Measurements from ENCODE around the gene MEF2A.

The MEF2A gene

GRCh38 chr15:99586121-99586520, 20.3 kb downstream of the MEF2A start:
- Histone ChIP-seq H3K9me3 (ENCODE audit: insufficient read depth, low read length, severe bottlenecking) (peaks cover 15% of the 10 kb centered on the region), H3K4me2 (ENCODE audit: insufficient read depth, low read length) (no peak overlapping the region), H3K4me1 (ENCODE audit: insufficient read depth, low read length) (peaks cover 21% of the 10 kb centered on the region), H4K20me1 (ENCODE audit: insufficient read depth, low read length) (peaks cover 2% of the 10 kb centered on the region; the same call in 1 of the 2 replicates), H3K4me3 (ENCODE audit: low read depth in 1 of 2, low read length in 2 of 2) (no peak overlapping the region), H3K36me3 (ENCODE audit: insufficient read depth, low read length) (peaks cover 9% of the 10 kb centered on the region; the same call in 1 of the 2 replicates), H3K9ac (ENCODE audit: low read depth, low read length) (no peak overlapping the region), H3K27me3 (ENCODE audit: insufficient read depth, low read length, poor library complexity) (no peaks in the 10 kb centered on the region), H2AFZ (ENCODE audit: low read depth, low read length) (no peak overlapping the region), H3K27ac (ENCODE audit: low read length) (no peak overlapping the region), H3K79me2 (ENCODE audit: insufficient read depth, low read length) (peaks cover 98% of the 10 kb centered on the region)
- ATAC-seq (ENCODE audit: insufficient read depth, low read depth) (no peak), DNase-seq (no peak)
- TF ChIP-seq CTCF (IDR thresholded peaks at IDR 0.05; ENCODE audit: borderline replicate concordance, extremely low read depth, low read length, poor library complexity, severe bottlenecking) = no peak
- no peak for TF ChIP-seq EZH2 (IDR thresholded peaks at IDR 0.05; ENCODE audit: borderline replicate concordance, low read depth, low read length, severe bottlenecking)

GRCh38 chr15:99589801-99590200, 24.0 kb downstream of the MEF2A start:
- Histone ChIP-seq H3K4me1 (ENCODE audit: insufficient read depth, low read length) (peaks cover 21% of the 10 kb centered on the region), H3K4me2 (ENCODE audit: insufficient read depth, low read length) (no peak overlapping the region), H3K27me3 (ENCODE audit: insufficient read depth, low read length, poor library complexity) (no peaks in the 10 kb centered on the region), H4K20me1 (ENCODE audit: insufficient read depth, low read length) (peaks cover 7% of the 10 kb centered on the region; the same call in 1 of the 2 replicates), H3K79me2 (ENCODE audit: insufficient read depth, low read length) (peaks cover 98% of the 10 kb centered on the region), H2AFZ (ENCODE audit: low read depth, low read length) (no peak overlapping the region), H3K27ac (ENCODE audit: low read length) (no peak overlapping the region; the same call in 1 of the 2 replicates), H3K9ac (ENCODE audit: low read depth, low read length) (no peak overlapping the region), H3K9me3 (ENCODE audit: insufficient read depth, low read length, severe bottlenecking) (peaks cover 7% of the 10 kb centered on the region), H3K4me3 (ENCODE audit: low read depth in 1 of 2, low read length in 2 of 2) (no peak overlapping the region), H3K36me3 (ENCODE audit: insufficient read depth, low read length) (peaks cover 11% of the 10 kb centered on the region)
- ATAC-seq (ENCODE audit: insufficient read depth, low read depth) (peak; percentile 55; the same call in 1 of the 3 replicates), DNase-seq (no peak)
- TF ChIP-seq EZH2 (IDR thresholded peaks at IDR 0.05; ENCODE audit: borderline replicate concordance, low read depth, low read length, severe bottlenecking) (no peak), CTCF (IDR thresholded peaks at IDR 0.05; ENCODE audit: borderline replicate concordance, extremely low read depth, low read length, poor library complexity, severe bottlenecking) (no peak)

- Histone ChIP-seq H3K4me3 (ENCODE audit: low read depth in 1 of 2, low read length in 2 of 2) (no peak overlapping the region), H3K9ac (ENCODE audit: low read depth, low read length) (no peak overlapping the region), H3K9me3 (ENCODE audit: insufficient read depth, low read length, severe bottlenecking) (no peaks in the 10 kb centered on the region), H4K20me1 (ENCODE audit: insufficient read depth, low read length) (peaks cover 11% of the 10 kb centered on the region; the same call in 1 of the 2 replicates), H3K79me2 (ENCODE audit: insufficient read depth, low read length) (peaks cover 98% of the 10 kb centered on the region), H3K4me1 (ENCODE audit: insufficient read depth, low read length) (peaks cover 21% of the 10 kb centered on the region), H3K27ac (ENCODE audit: low read length) (no peak overlapping the region), H3K36me3 (ENCODE audit: insufficient read depth, low read length) (peaks cover 13% of the 10 kb centered on the region), H3K4me2 (ENCODE audit: insufficient read depth, low read length) (no peak overlapping the region), H3K27me3 (ENCODE audit: insufficient read depth, low read length, poor library complexity) (no peaks in the 10 kb centered on the region), H2AFZ (ENCODE audit: low read depth, low read length) (no peak overlapping the region)
- no peak for ATAC-seq (ENCODE audit: insufficient read depth, low read depth)
- no peak for TF ChIP-seq CTCF (IDR thresholded peaks at IDR 0.05; ENCODE audit: borderline replicate concordance, extremely low read depth, low read length, poor library complexity, severe bottlenecking)
- DNase-seq = no peak
Observed at GRCh38 chr15:99590913-99591646, 25.3 kb downstream of the MEF2A start.
